Stimulated activated CD8-positive, alpha-beta memory T cell treated with anti-CD3 and anti-CD28 coated beads, Interleukin-12 subunit alpha, Interleukin-12 subunit beta, amount 100 ng/mL, for 4 hours (primary cell): ENCODE results near the gene SYNPO.

Source experiments
- DNase-seq: peaks from one replicate; pipeline ENCODE4 v3.0.0-alpha.2; 2020; ENCODE audit warnings: low read depth

SYNPO gene

GRCh38 chr5:150641006-150641570 is 628 bp downstream of the SYNPO start:
- no peak for DNase-seq

DNA sequence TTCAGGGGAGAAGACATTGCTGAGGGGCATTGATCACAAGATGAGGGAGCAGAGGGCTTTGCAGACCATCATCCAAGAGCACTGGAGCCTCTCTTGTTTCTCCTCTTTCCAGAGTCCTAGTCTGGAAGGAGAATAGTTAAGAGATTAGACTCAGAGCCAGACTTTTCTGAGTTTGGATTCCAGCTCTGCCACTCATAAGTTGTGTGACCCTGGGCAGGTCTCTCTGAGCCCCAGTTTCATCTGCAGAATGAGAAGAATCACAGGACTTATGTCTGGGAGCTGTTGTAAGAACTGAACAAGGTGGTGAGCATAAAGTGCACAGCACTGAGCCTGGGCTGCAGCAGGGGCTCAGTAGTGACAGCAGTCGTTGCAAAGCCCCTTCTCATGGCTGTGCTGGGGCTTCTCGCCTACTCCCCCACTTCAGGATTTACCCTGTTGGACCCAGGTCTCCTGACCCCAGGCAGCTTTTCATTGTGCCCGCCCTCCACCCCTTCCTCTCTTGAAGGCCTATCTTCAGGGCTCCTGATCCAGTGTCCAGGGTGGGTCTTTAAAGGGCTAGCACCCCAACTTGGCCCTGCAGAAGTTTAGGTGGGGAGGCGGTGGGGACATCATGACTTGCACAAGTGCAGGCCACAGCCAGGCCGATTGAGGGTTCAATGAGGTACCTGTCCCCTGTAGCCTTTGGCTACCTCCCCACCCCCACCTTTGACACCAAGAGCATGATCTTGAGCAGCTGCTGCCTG is 1.5 kb downstream of the SYNPO start:
- no peak for DNase-seq

- no peak for DNase-seq
Observed at GRCh38 chr5:150642567-150642927, 2.1 kb downstream of the SYNPO start.

DNA sequence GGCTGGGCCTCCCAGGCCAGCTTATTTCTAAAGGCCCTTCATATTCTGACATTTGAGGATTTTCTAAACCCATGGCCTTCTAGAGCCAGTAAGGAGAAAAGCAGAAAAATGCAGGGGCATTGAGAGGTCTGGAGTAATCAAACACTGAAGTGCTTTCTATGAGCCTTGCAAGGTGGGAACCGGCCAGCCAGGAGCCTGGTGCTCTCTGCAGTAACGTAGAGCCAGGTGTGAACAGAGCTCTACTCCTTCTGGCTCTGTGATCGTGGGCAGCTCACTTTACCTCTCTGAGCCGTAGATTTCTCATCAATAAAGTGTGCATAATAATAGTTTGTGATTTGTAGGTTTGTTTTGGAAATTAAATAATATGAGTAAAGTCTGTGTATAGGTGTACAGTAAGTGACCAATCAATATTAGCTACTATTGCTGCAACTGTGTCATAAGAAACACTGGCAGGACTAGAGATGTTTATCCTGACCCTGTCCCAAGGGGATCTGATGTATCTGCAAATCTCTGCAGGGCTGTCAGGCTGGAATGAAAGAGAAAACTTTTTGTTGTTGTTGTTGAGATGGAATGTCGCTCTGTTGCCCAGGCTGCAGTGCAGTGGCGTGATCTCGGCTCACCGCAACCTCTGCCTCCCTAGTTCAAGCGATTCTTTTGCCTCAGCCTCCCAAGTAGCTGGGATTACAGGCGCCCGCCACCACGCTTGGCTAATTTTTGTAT is 2.7 kb downstream of the SYNPO start:
- DNase-seq = no peak

DNA sequence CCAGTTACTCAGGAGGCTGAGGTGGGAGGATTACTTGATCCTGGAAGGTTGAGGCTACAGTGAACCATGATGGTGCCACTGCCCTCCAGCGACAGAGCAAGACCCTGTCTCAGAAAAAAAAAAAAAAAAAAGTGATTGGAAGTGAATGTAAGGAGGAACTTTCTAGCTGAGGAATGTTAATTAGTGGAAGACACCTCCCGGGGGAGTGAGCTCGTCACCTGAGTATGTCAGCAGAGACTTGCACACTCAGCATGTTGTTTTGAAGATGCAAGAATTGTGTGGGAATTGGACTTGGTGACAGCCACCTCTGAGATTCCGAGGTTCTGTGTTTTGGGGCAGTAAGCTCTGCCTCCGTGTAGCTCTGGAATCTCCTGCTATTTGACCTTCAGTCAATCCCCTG is 3.6 kb downstream of the SYNPO start:
- DNase-seq = no peak

GRCh38 chr5:150644514-150644913 is 4.1 kb downstream of the SYNPO start:
- DNase-seq = no peak

- no peak for DNase-seq
Observed at GRCh38 chr5:150645070-150645700, 4.7 kb downstream of the SYNPO start.

DNA sequence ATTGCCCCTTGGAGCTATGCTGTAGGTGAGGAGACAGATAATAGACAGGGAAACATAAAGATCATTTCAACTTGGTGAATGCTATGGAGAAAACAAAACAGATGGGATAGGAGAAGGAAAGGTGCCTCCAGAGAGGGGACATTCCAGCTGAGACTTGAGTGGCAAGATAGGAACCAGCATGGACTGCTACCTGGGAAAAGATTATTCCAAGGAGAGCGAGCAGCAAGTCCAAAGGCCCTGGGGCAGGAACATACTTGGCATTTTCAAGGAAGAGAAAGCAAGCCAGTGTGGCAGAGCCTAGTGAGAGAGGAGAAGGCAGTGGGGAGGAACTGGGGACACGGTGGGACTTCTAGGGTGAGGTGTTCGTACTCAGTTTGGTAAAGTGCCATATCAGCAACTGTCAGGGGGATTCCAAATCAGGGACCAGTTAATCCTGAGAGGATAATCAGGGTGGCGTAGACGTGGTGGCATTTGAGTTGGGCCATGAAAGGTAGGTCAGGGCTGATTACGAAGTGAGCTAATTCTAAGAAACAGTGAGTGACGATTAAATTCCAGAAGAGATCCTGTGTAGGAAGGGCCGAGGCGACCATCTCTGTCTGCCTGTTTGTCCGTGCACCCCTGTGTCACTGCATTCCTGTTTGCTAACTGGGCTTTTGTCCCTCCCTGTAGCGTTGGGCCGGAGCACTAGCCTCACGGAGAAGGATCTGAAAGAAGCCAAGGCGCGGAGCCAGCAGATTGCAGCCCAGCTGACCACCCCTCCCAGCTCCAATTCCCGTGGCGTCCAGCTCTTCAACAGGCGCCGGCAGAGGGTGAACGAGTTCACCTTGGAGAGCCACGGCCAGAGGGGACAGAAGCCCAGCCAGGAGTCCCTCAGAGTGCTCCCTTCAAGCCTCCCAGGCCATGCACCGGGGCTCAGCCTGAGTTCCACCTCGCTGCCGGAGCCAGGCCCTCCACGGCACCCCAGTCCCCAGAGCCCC is 7.1 kb downstream of the SYNPO start:
- DNase-seq = no peak

GRCh38 chr5:150648294-150649107 is 8.0 kb downstream of the SYNPO start:
- DNase-seq = no peak

GRCh38 chr5:150649108-150650020 is 8.9 kb downstream of the SYNPO start:
- DNase-seq = no peak

DNA sequence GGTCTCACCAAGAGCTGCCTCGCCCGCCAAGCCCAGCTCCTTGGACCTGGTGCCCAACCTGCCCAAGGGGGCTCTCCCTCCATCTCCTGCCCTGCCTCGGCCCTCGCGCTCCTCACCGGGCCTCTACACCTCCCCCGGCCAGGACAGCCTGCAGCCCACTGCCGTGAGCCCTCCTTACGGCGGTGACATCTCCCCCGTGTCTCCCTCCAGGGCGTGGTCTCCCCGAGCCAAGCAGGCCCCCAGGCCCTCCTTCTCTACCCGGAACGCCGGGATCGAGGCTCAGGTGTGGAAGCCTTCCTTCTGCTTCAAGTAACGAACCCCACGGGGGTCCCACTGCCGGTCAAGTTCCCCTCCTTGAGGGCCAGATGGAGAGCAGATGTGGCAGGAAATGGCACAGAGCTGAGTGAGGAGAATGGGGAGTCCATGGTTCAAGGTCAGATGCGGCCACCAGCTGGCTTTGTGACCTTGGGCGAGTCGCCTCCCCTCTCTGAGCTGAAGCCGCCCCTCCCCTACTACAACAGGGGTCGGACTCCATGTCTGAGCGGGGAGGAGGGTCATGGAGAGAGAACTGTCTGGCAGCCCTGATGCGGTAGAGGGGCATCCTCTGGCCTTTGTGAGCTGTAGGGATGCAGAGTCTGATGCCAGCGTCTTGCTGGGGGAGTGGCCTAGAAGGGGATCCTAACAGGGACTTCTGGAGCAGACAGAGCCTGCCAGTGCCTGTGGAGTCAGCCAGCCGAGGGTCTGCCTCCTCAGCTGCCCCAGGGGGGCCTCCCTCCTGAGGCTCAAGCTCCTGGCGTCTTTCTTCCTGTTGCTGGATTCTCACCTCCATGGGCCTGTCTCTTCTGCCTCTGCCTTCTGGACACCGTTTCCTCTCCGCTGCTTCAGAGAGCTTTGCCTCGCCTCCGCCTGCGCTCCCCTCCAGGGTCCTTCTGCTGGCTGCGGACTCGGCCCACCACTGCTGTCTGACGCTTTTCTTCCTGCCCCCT is 9.9 kb downstream of the SYNPO start:
- DNase-seq = no peak

- DNase-seq = no peak
Observed at GRCh38 chr5:150651382-150651781, 10.9 kb downstream of the SYNPO start.

DNA sequence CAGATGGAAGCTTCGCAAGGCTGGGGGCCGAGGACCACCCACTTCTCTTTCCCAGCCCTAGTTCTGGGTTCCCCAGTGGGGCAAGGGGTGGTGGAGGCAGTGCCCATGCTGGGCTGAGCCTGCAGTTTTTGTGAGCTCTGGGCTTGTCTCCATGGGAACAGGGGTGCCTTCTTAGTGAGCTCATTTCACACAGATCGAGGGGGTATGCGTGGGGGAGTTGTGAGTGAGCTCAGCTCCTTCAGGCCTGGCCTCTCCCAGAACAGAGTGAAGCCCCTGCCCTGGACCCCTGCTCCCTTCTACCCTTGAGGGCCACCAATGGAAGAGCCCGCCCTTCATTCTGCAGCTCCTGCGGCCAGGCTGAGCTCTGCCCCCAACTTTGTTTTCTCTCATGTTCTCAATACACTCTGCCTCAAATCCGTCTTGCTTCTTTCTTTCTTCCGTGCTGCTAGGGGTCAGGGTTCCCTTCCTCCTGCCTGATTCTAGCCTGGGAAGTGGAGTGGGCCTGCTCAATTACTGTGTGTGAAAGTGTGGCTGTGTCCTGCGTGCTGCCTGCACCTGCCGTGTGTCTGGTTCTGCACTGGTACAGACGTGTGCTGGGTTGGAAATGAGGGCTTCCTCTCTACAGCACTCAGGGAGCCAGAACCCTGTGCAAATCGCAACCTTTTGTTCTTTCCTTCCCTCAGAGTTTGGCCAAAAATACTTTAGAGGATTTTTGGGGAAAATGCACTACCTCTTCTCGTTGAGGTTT is 11.6 kb downstream of the SYNPO start:
- no peak for DNase-seq

DNA sequence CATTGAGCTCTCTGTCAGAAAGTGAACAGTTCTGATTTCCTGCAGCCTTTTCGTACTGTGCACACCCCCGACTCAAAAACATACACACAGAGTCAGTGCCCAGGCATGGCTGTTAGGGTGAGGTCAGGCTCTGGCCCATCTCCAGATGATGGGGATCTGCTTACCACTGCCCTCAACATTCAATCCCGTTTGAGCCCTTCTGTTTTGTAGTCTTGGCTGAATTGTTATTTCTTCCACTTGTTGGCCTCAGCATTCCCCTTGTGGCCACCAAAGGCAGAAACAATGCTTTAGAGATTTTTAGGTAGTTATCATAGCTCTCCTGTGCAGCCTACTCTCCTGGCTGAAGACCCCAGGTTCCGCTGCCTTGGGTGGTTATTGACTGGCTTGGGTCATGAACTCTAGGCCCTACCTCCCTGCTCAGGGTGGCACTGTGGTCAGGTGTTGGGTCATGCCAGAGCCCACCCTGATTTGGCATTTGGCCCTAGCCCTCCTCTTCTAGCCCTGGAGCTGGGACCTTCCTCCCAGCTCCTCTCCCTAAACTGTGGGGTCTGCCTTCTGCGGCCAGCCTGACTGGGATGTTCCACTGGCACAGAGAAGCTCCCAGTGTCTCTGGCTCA is 12.8 kb downstream of the SYNPO start:
- DNase-seq = no peak

DNA sequence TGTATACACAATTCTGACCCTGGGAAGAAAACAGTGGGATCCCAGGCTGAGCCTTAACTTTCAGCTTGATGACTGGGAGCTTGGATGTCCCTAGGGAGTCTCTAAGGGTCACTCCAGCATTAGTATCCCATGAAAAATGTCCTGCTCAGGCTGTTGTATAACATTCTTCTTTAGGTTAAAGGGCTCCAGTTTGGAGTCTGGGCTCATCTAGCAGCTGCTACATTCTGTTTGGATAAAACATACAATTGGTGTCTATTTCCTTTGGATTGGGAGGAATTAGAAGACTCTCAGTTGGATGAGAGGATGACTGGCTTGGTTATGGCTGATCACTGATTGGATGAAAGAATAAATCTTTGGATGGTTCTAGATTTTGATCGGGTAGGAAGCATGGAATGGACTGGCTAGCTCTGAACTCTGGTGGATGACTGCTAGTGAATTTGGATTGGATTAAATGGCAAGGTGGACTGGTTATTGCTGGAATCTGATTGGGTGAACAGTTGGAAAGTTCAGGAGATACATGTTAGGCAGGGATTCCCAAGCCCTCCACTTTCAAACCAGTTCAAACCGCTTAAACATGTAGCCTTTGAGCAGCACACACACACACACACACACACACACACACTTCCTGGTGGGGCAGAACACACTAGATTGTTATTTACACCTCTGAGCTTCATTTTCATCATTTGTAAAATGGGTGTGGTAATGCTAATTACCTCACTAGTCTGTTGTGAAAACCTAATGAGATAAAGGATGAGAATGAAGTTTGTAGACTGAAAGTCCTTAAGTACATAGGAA is 13.5 kb downstream of the SYNPO start:
- no peak for DNase-seq

- no peak for DNase-seq
Observed at GRCh38 chr5:150655221-150655620, 14.8 kb downstream of the SYNPO start.
